CD4-positive, alpha-beta T cell treated with Interferon gamma for 1 hour (primary cell): Measurements from ENCODE around the gene NRF1.

Experiments used
- DNase-seq: peaks from one replicate; pipeline ENCODE4 v3.0.0-alpha.2; 2020

NRF1 gene

GRCh38 chr7:129688503-129689222, 77.1 kb downstream of the NRF1 start:
- DNase-seq = no peak

GRCh38 chr7:129689995-129690581, 78.6 kb downstream of the NRF1 start:
- no peak for DNase-seq

GRCh38 chr7:129690701-129691100, 79.2 kb downstream of the NRF1 start:
- no peak for DNase-seq

GRCh38 chr7:129698516-129699418, 87.2 kb downstream of the NRF1 start:
- no peak for DNase-seq

- no peak for DNase-seq
Measured at GRCh38 chr7:129702316-129702715, 90.8 kb downstream of the NRF1 start.

- no peak for DNase-seq
Measured at GRCh38 chr7:129702761-129703338, 91.3 kb downstream of the NRF1 start.

GRCh38 chr7:129703751-129704150, 92.2 kb downstream of the NRF1 start:
- no peak for DNase-seq

GRCh38 chr7:129707910-129708499, 96.5 kb downstream of the NRF1 start:
- DNase-seq = no peak

GRCh38 chr7:129713544-129713943, 102.0 kb downstream of the NRF1 start:
- no peak for DNase-seq

GRCh38 chr7:129714514-129715063, 103.1 kb downstream of the NRF1 start:
- DNase-seq = no peak

GRCh38 chr7:129719980-129720732, 108.6 kb downstream of the NRF1 start:
- DNase-seq = no peak

GRCh38 chr7:129721068-129721467, 109.5 kb downstream of the NRF1 start:
- DNase-seq = no peak

- DNase-seq = no peak
Measured at GRCh38 chr7:129723679-129724078, 112.2 kb downstream of the NRF1 start.

- no peak for DNase-seq
Measured at GRCh38 chr7:129724796-129725195, 113.3 kb downstream of the NRF1 start.

- DNase-seq = no peak
Measured at GRCh38 chr7:129728875-129729467, 117.5 kb downstream of the NRF1 start.

GRCh38 chr7:129729511-129729910, 118.0 kb downstream of the NRF1 start:
- DNase-seq = no peak

GRCh38 chr7:129730159-129730558, 118.6 kb downstream of the NRF1 start:
- no peak for DNase-seq

GRCh38 chr7:129734400-129734799, 122.9 kb downstream of the NRF1 start:
- DNase-seq = no peak

GRCh38 chr7:129739427-129739826, 127.9 kb downstream of the NRF1 start:
- no peak for DNase-seq

- DNase-seq = no peak
Measured at GRCh38 chr7:129740574-129741410, 129.3 kb downstream of the NRF1 start.
